Neural progenitor cell (in vitro differentiated cells): ENCODE data around the gene DOK3. TPM values are rescaled to one million over a fixed set of nuclear protein-coding genes. Genes with fewer than 3 reads are reported as not detected.

Source experiments
- DNase-seq: peaks from one replicate; pipeline ENCODE4 v3.0.0-alpha.2; 2016; ENCODE audit warnings: low spot score
- H2AFZ ChIP-seq: fragments of 200-600 bp; sonication (generic); replicated peaks from 2 replicates; pipeline ENCODE4 v1.6.1; 2016; ENCODE audit warnings: antibody characterized with exemption
- H3F3A ChIP-seq: fragments of 200-600 bp; sonication (generic); 2 replicates; pipeline ENCODE4 v1.6.1; 2016; ENCODE audit warnings: antibody characterized with exemption, low read depth
- H3K27ac ChIP-seq: fragments of 200-600 bp; sonication (generic); 2 replicates; pipeline ENCODE4 v1.5.1; 2016; ENCODE audit warnings: mild to moderate bottlenecking
- H3K27me3 ChIP-seq: fragments of 200-600 bp; sonication (generic); 2 replicates; pipeline ENCODE4 v1.6.1; 2016; ENCODE audit warnings: mild to moderate bottlenecking, moderate library complexity
- H3K36me3 ChIP-seq: fragments of 200-600 bp; sonication (generic); 2 replicates; pipeline ENCODE4 v1.5.1; 2016
- H3K4me1 ChIP-seq: fragments of 200-600 bp; sonication (generic); 2 replicates; pipeline ENCODE4 v1.6.1; 2016; ENCODE audit warnings: mixed run types
- H3K4me2 ChIP-seq: fragments of 200-600 bp; sonication (generic); 2 replicates; pipeline ENCODE4 v1.6.1; 2016
- H3K4me3 ChIP-seq: fragments of 200-600 bp; sonication (generic); 2 replicates; pipeline ENCODE4 v1.5.1; 2016
- H3K79me2 ChIP-seq: fragments of 200-600 bp; sonication (generic); 2 replicates; pipeline ENCODE4 v1.6.1; 2016; ENCODE audit warnings: low read depth
- H3K9ac ChIP-seq: fragments of 200-600 bp; sonication (generic); 2 replicates; pipeline ENCODE4 v1.6.1; 2016
- H3K9me3 ChIP-seq: fragments of 200-600 bp; sonication (generic); 2 replicates; pipeline ENCODE4 v1.5.1; 2016; ENCODE audit warnings: low read depth
- H4K20me1 ChIP-seq: fragments of 200-600 bp; sonication (generic); 2 replicates; pipeline ENCODE4 v1.6.1; 2016; ENCODE audit warnings: low read depth
- H3K27ac Mint-ChIP-seq: 3 replicates; pipeline ENCODE4 v1.8.0; 2021; ENCODE audit warnings: mixed read lengths
- H3K27me3 Mint-ChIP-seq: 2 replicates; pipeline ENCODE4 v1.8.0; 2022; ENCODE audit warnings: low read depth, mild to moderate bottlenecking, inconsistent platforms, moderate library complexity, mixed read lengths; ENCODE audit not compliant: insufficient read depth
- H3K36me3 Mint-ChIP-seq: 3 replicates; pipeline ENCODE4 v1.8.0; 2021; ENCODE audit warnings: mixed read lengths
- H3K4me1 Mint-ChIP-seq: 3 replicates; pipeline ENCODE4 v1.8.0; 2021; ENCODE audit warnings: mixed read lengths
- H3K4me3 Mint-ChIP-seq: 3 replicates; pipeline ENCODE4 v1.8.0; 2021; ENCODE audit warnings: mild to moderate bottlenecking, moderate library complexity, mixed read lengths
- H3K9me3 Mint-ChIP-seq: 3 replicates; pipeline ENCODE4 v1.8.0; 2020; ENCODE audit warnings: mixed read lengths
- EZH2 ChIP-seq: fragments of 200-600 bp; sonication (generic); IDR thresholded peaks from 2 replicates; pipeline ENCODE4 v1.6.1; 2017; ENCODE audit warnings: antibody characterized with exemption, mild to moderate bottlenecking, moderate library complexity
- EZH2phosphoT487 ChIP-seq: fragments of 200-600 bp; sonication (generic); IDR thresholded peaks from 2 replicates; pipeline ENCODE4 v1.6.1; 2017; ENCODE audit warnings: antibody characterized with exemption
- total RNA-seq: library from RNA; depleted of rRNA; stranded (reverse); fragments of >200 nt; gene quantifications from 2 replicates; pipeline ENCODE4 v1.2.3, GENCODE V29; 2015; ENCODE audit warnings: low replicate concordance
- TF ChIP-seq, protein P1 (sequence below): fragments of 200-600 bp; sonication (generic); IDR thresholded peaks from 2 replicates; pipeline ENCODE4 v1.5.1; 2017; ENCODE audit warnings: antibody characterized with exemption, mild to moderate bottlenecking

Gene DOK3
- total RNA-seq, 1 donor from 2014 or later = 0.54 TPM

DNA sequence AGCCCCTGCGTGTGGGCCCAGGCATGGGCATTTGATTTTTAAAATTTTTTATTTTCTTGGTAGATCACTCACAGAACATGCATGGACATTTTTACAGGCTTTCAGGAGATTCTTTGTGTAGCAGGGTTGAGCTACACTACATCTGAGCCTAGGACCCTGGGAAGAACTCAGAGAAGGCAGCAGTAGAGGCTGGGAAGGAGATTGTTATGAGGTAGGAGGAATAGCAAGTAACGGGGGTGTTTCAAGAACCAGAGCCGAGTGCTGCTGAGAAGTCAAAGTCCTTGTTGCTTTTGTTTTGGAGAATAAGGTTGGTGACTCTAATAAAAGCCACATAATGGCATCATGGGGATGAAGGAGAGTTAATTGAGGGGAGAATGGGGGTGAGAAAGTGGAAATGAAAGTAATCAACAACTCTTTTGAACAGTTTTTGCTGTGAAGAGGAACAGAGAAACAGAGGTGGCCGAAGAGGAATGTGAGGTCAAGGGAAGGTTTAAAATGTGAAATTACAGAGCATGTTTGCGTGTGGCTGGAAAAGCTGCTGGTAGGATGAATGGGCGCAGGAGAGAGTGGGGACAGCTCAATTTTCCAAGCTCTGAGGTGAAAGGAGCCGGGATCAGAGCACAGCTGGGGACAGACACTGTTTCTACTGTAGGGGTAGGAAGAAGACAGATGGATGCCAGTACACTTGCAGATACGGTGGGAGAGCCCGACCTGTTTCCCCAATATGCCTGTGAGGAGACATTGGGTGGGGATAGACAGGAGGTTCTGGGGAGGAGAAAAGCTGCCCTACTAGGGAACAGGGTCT, 7.5 kb downstream of the DOK3 start:
- H3K4me3 ChIP-seq = no peak overlapping the region
- peaks cover 15% of the 10 kb centered on the region for H3K4me1 ChIP-seq
- DNase-seq = no peak
- H3K4me3 Mint-ChIP-seq = no peak overlapping the region
- peaks cover 13% of the 10 kb centered on the region for H3F3A ChIP-seq
- H2AFZ ChIP-seq = no peak overlapping the region
- H4K20me1 ChIP-seq = no peaks in the 10 kb centered on the region
- no peak for TF ChIP-seq EZH2phosphoT487
- no peak for TF ChIP-seq EZH2
- TF ChIP-seq, protein P1, sequence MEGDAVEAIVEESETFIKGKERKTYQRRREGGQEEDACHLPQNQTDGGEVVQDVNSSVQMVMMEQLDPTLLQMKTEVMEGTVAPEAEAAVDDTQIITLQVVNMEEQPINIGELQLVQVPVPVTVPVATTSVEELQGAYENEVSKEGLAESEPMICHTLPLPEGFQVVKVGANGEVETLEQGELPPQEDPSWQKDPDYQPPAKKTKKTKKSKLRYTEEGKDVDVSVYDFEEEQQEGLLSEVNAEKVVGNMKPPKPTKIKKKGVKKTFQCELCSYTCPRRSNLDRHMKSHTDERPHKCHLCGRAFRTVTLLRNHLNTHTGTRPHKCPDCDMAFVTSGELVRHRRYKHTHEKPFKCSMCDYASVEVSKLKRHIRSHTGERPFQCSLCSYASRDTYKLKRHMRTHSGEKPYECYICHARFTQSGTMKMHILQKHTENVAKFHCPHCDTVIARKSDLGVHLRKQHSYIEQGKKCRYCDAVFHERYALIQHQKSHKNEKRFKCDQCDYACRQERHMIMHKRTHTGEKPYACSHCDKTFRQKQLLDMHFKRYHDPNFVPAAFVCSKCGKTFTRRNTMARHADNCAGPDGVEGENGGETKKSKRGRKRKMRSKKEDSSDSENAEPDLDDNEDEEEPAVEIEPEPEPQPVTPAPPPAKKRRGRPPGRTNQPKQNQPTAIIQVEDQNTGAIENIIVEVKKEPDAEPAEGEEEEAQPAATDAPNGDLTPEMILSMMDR = no peak
- peaks cover 21% of the 10 kb centered on the region for H3K27me3 ChIP-seq
- no peak overlapping the region for H3K27ac ChIP-seq
- peaks cover 15% of the 10 kb centered on the region for H3K27me3 Mint-ChIP-seq
- no peaks in the 10 kb centered on the region for H3K36me3 ChIP-seq
- peaks cover 43% of the 10 kb centered on the region for H3K4me1 Mint-ChIP-seq
- no peaks in the 10 kb centered on the region for H3K36me3 Mint-ChIP-seq
- H3K9me3 ChIP-seq = no peaks in the 10 kb centered on the region
- peak overlapping the region; percentile 9 for H3K4me2 ChIP-seq
- H3K79me2 ChIP-seq = no peaks in the 10 kb centered on the region
- peak overlapping the region; percentile 1 for H3K27ac Mint-ChIP-seq
- H3K9me3 Mint-ChIP-seq = no peaks in the 10 kb centered on the region
- no peak overlapping the region for H3K9ac ChIP-seq

DNA sequence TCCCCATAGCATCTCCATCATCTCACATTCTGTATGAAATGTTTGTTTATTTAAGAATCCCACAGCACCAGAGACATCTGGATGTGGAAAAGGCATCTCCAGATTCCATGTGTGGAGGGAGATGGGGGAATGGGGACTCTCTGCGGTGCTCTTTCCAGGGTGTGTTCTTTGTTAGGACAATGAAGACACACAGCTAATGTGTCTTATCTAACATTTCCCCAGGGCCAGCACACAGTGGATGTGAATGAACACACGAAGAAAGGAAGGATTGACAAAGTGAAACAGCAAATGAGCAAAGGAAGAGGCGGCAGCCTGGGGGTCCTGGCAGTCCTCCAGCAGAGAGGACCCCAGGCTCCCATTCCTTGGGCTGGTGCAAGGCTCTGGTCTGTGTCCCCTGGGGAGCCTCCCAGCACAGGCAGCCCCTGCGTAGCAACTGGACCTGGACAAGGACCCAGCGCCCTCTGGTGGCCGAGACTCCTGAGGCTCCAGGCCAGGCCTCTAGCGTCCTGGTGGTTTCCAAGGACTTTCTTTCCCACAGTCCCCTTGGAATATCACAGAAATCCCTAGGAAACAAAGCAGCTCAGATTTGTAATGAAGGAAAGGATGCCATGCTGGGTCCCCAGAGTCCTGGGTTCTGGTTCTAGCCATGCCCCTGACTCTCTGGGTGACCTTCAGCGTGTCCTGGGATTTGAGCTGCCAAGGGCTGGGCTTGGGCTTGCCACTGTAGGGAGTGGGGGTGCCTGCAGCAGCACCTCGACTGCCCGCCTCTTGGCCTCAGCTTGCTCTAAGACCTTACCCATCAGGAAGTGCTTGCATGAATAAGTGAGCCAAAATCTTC, 8.7 kb downstream of the DOK3 start:
- Mint-ChIP-seq H3K36me3 (no peaks in the 10 kb centered on the region), H3K9me3 (no peaks in the 10 kb centered on the region), H3K4me3 (peak overlapping the region; percentile 65), H3K27ac (peak overlapping the region; percentile 95), H3K4me1 (peaks cover 46% of the 10 kb centered on the region), H3K27me3 (peaks cover 17% of the 10 kb centered on the region)
- Histone ChIP-seq H4K20me1 (no peaks in the 10 kb centered on the region), H3K4me2 (no peak overlapping the region), H3K27me3 (peaks cover 21% of the 10 kb centered on the region), H3K9ac (no peak overlapping the region), H3K9me3 (no peaks in the 10 kb centered on the region), H3K79me2 (peaks cover 6% of the 10 kb centered on the region), H2AFZ (peak overlapping the region; percentile 85), H3F3A (peaks cover 21% of the 10 kb centered on the region), H3K36me3 (no peaks in the 10 kb centered on the region), H3K27ac (no peak overlapping the region), H3K4me3 (no peak overlapping the region), H3K4me1 (peaks cover 20% of the 10 kb centered on the region)
- peak; percentile 95 for DNase-seq
- no peak for TF ChIP-seq EZH2phosphoT487
- TF ChIP-seq, protein P1 = peak; percentile 96

DNA sequence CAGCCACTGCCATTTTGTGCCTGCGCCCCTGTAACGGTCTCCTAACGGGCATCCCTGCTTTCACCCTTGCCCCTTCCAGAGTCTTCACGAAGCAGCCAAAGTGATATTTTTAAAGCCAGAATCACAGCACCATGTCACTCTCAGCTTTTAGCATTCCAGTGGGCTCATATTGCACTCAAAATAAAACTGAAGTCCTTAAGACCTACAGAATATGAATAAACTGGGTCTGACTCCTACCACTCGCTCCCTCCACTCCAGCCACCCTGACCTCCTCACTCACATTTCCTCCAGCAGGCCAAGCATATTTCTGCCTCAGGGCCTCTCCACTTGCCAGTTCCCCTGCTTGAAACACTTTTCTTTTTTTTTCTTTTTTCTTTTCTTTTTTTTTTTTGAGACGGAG, 9.8 kb downstream of the DOK3 start:
- Mint-ChIP-seq H3K9me3 (no peaks in the 10 kb centered on the region), H3K36me3 (no peaks in the 10 kb centered on the region), H3K4me3 (peak overlapping the region; percentile 14), H3K27ac (peak overlapping the region; percentile 81), H3K4me1 (peaks cover 55% of the 10 kb centered on the region), H3K27me3 (peaks cover 19% of the 10 kb centered on the region)
- Histone ChIP-seq H2AFZ (no peak overlapping the region), H3F3A (peaks cover 28% of the 10 kb centered on the region), H3K4me3 (no peak overlapping the region), H4K20me1 (peaks cover 5% of the 10 kb centered on the region), H3K27me3 (peaks cover 21% of the 10 kb centered on the region), H3K4me1 (peaks cover 31% of the 10 kb centered on the region), H3K4me2 (no peak overlapping the region), H3K9ac (no peak overlapping the region), H3K79me2 (peaks cover 14% of the 10 kb centered on the region), H3K36me3 (no peaks in the 10 kb centered on the region), H3K9me3 (no peaks in the 10 kb centered on the region), H3K27ac (no peak overlapping the region)
- no peak for TF ChIP-seq EZH2
- TF ChIP-seq, protein P1 = no peak
- no peak for TF ChIP-seq EZH2phosphoT487
- DNase-seq = no peak
